Endothelial cell of umbilical vein (primary cell): Measurements from ENCODE around the gene PCGF2. TPM values are rescaled to one million over a fixed set of nuclear protein-coding genes. Genes with fewer than 3 reads are reported as not detected.

Experiments
- BruUV-seq: library from RNA; stranded (reverse); fragments of 400-500 nt; replicated peaks from 2 replicates; lab custom pipeline; 2021; lab: Mats Ljungman, UMichigan
- CTCF ChIA-PET: fragments of 300-600, 350-600 bp; sonication (Branson Sonifier 250); formaldehyde crosslinking; loops from one replicate; lab custom pipeline; 2021; ENCODE audit warnings: antibody characterized with exemption, inconsistent platforms; lab: Charles Lee
- POLR2A ChIA-PET: fragments of 300-600, 350-600 bp; sonication (Branson Sonifier 250); formaldehyde crosslinking; loops from one replicate; lab custom pipeline; 2021; ENCODE audit warnings: antibody characterized with exemption, inconsistent platforms; lab: Charles Lee
- DNase-seq: peaks from one replicate; pipeline ENCODE4 v3.0.0-alpha.2; 2011; ENCODE audit warnings: low read depth, low spot score
- FAIRE-seq: peaks from 2 replicates; lab custom pipeline; 2011; peaks lifted over from hg19 to GRCh38; lab: Jason Lieb, UNC
- H2AFZ ChIP-seq: 2 replicates; pipeline ENCODE4 v1.6.0; 2012; ENCODE audit warnings: low read depth, low read length, control low read depth, inconsistent platforms
- H3K27ac ChIP-seq: 2 replicates; pipeline ENCODE4 v1.5.1; 2011; ENCODE audit warnings: low read depth, mild to moderate bottlenecking, control low read depth, low read length, moderate library complexity; ENCODE audit not compliant: insufficient read depth
- H3K27me3 ChIP-seq, 2 experiments: 2 replicates each; pipeline versions ENCODE4 v1.6.0 to v1.6.1; 2011; ENCODE audit warnings: low read length in 2 of 2, mixed read lengths in 1 of 2; ENCODE audit not compliant: control insufficient read depth in 2 of 2, insufficient read depth in 2 of 2
- H3K36me3 ChIP-seq, 2 experiments: 2 replicates in 1 of 2; 3 replicates in 1 of 2; pipeline ENCODE4 v1.5.1; 2011; ENCODE audit warnings: low read length in 2 of 2, mild to moderate bottlenecking in 1 of 2, moderate library complexity in 1 of 2; ENCODE audit not compliant: control insufficient read depth in 2 of 2, insufficient read depth in 2 of 2; ENCODE audit errors: extremely low read depth in 1 of 2
- H3K4me1 ChIP-seq: 3 replicates; pipeline ENCODE4 v1.5.1; 2011; ENCODE audit warnings: mild to moderate bottlenecking, low read length; ENCODE audit not compliant: control insufficient read depth, insufficient read depth; ENCODE audit errors: extremely low read depth
- H3K4me2 ChIP-seq: 2 replicates; pipeline ENCODE4 v1.6.1; 2011; ENCODE audit warnings: low read length, control low read depth, mixed read lengths; ENCODE audit not compliant: insufficient read depth
- H3K4me3 ChIP-seq, 3 experiments: fragments of 200-600 bp in 1 of 3; sonication (generic), shearing (Covaris generic) in 1 of 3; replicated peaks in 1 of 3; 2 replicates each; pipeline ENCODE4 v1.5.1; 2011 to 2016; ENCODE audit warnings: control low read depth in 3 of 3, low read length in 3 of 3, mild to moderate bottlenecking in 2 of 3, inconsistent platforms in 1 of 3, low read depth in 1 of 3, moderate library complexity in 1 of 3; ENCODE audit not compliant: insufficient read depth in 1 of 3
- H3K79me2 ChIP-seq: 2 replicates; pipeline ENCODE4 v1.6.0; 2012; ENCODE audit warnings: low read length, inconsistent platforms; ENCODE audit not compliant: control insufficient read depth, insufficient read depth
- H3K9ac ChIP-seq: replicated peaks from 2 replicates; pipeline ENCODE3; 2011; ENCODE audit warnings: low read length, control low read depth; ENCODE audit not compliant: insufficient read depth; ENCODE audit errors: extremely low read depth
- H3K9me1 ChIP-seq: replicated peaks from 3 replicates; pipeline ENCODE4 v1.6.0; 2011; ENCODE audit warnings: mild to moderate bottlenecking, low read length; ENCODE audit not compliant: control insufficient read depth, insufficient read depth; ENCODE audit errors: extremely low read depth
- H3K9me3 ChIP-seq: replicated peaks from 2 replicates; pipeline ENCODE4 v1.5.1; 2012; ENCODE audit warnings: low read length, inconsistent platforms; ENCODE audit not compliant: control insufficient read depth, insufficient read depth
- H4K20me1 ChIP-seq: replicated peaks from 2 replicates; pipeline ENCODE3; 2011; ENCODE audit warnings: mild to moderate bottlenecking, low read length; ENCODE audit not compliant: control insufficient read depth, insufficient read depth; ENCODE audit errors: extremely low read depth
- EZH2 ChIP-seq: IDR thresholded peaks from 2 replicates; pipeline ENCODE4 v1.6.1; 2012; ENCODE audit warnings: borderline replicate concordance, low read depth, mild to moderate bottlenecking, moderate library complexity, low read length, inconsistent platforms; ENCODE audit not compliant: severe bottlenecking
- FOS ChIP-seq: IDR thresholded peaks from 2 replicates; pipeline ENCODE4 v1.6.1; 2011; ENCODE audit warnings: mild to moderate bottlenecking, low read length, moderate library complexity, borderline replicate concordance; ENCODE audit not compliant: insufficient read depth
- GATA2 ChIP-seq: IDR thresholded peaks from 2 replicates; pipeline ENCODE4 v1.7.0; 2011; ENCODE audit warnings: low read depth, mild to moderate bottlenecking, moderate library complexity, mixed read lengths, low read length; ENCODE audit not compliant: insufficient read length, insufficient read depth
- JUN ChIP-seq: IDR thresholded peaks from 2 replicates; pipeline ENCODE4 v1.6.1; 2011; ENCODE audit warnings: borderline replicate concordance, low read depth; ENCODE audit not compliant: insufficient read length, insufficient read depth
- MYC ChIP-seq: IDR thresholded peaks from one replicate; pipeline ENCODE4 v1.6.1; 2011; ENCODE audit warnings: mild to moderate bottlenecking, low read depth, low read length
- POLR2A ChIP-seq: IDR thresholded peaks from 2 replicates; pipeline ENCODE4 v1.6.1; 2012; ENCODE audit warnings: low read depth, mild to moderate bottlenecking, control low read depth, low read length
- POLR2AphosphoS5 ChIP-seq: IDR thresholded peaks from 2 replicates; pipeline ENCODE4 v1.6.1; 2012; ENCODE audit warnings: low read depth, mild to moderate bottlenecking, control low read depth, low read length, moderate library complexity; ENCODE audit not compliant: insufficient read depth
- dilution Hi-C: fragments of 300-500 bp; cut with MboI; formaldehyde crosslinking; loops from one replicate; pipeline ENCODE4 v1.15.0; 2019; ENCODE audit warnings: low sequenced_read_pairs; ENCODE audit not compliant: extremely low pct_ligation_motif_present
- intact Hi-C: fragments of 100-400 bp; cut with micrococcal nuclease; formaldehyde crosslinking; loops from one replicate; pipeline ENCODE4 v1.10.0; 2022
- polyA plus RNA-seq, 4 experiments: library from polyadenylated mRNA; depleted of rRNA in 3 of 4; stranded (reverse) in 3 of 4; unstranded in 1 of 4; fragments of >200 nt; gene quantifications; 2 replicates each; pipeline versions ENCODE4 v1.2.1 to v1.2.3, GENCODE V29; 2011 to 2012; ENCODE audit warnings: missing spikeins in 1 of 4
- total RNA-seq: library from RNA; stranded (reverse); gene quantifications from 2 replicates; pipeline ENCODE4 v1.2.3, GENCODE V29; 2021
- TF ChIP-seq, protein P1 (sequence below), 2 donors: IDR thresholded peaks; 1 replicate in 1 of 2; 2 replicates in 1 of 2; pipeline ENCODE4 v1.5.1; 2011; ENCODE audit warnings: low read length in 2 of 2, mild to moderate bottlenecking in 2 of 2, moderate library complexity in 2 of 2, control low read depth in 1 of 2, inconsistent platforms in 1 of 2, low read depth in 1 of 2; ENCODE audit not compliant: insufficient read depth in 1 of 2; ENCODE audit errors: extremely low read depth in 1 of 2
- TF ChIP-seq, protein P2 (sequence below): IDR thresholded peaks from 2 replicates; pipeline ENCODE4 v1.6.1; 2011; ENCODE audit not compliant: insufficient read depth, insufficient read length

The PCGF2 gene
- total and polyA plus RNA-seq, 2 donors (not counting 3 experiments of a cell fraction or from before 2014, with no cell fraction given) = 39.8 to 78.4 TPM

DNA sequence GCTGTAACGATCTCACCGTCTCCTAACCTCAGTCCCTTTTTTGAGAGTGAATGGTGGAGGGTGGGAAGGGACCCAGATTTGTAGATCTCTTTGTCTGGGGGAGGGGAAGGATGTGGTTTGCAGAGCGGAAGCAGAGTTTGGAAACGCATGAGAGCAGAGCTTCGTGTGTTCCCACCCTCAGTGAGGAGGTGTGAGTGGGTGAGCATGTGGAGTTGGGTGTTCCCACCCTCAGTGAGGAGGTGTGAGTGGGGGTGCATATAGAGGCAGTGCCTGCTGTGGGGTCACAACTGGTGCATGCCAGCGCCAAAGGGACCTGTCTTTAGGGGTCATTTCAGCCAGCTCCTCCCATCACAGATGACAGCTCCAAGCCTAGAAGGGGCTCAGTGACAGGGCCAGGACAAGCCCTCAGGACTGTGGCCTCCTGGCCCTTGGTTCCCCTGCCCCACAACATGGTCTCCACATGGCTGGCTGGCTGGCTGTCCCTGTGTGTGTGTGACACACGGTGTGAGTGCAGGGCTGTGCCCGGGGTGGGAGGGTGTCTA, 19.8 kb downstream of the PCGF2 start:
- TF ChIP-seq GATA2 (no peak), POLR2AphosphoS5 (no peak), EZH2 (no peak), FOS (no peak), MYC (no peak), POLR2A (no peak), JUN (no peak)
- TF ChIP-seq, protein P1, sequence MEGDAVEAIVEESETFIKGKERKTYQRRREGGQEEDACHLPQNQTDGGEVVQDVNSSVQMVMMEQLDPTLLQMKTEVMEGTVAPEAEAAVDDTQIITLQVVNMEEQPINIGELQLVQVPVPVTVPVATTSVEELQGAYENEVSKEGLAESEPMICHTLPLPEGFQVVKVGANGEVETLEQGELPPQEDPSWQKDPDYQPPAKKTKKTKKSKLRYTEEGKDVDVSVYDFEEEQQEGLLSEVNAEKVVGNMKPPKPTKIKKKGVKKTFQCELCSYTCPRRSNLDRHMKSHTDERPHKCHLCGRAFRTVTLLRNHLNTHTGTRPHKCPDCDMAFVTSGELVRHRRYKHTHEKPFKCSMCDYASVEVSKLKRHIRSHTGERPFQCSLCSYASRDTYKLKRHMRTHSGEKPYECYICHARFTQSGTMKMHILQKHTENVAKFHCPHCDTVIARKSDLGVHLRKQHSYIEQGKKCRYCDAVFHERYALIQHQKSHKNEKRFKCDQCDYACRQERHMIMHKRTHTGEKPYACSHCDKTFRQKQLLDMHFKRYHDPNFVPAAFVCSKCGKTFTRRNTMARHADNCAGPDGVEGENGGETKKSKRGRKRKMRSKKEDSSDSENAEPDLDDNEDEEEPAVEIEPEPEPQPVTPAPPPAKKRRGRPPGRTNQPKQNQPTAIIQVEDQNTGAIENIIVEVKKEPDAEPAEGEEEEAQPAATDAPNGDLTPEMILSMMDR (IDR thresholded peaks at IDR 0.05; ENCODE audit: extremely low read depth in 1 of 2, insufficient read depth in 1 of 2, low read depth in 1 of 2, low read length in 2 of 2) = no peak
- TF ChIP-seq, protein P2, sequence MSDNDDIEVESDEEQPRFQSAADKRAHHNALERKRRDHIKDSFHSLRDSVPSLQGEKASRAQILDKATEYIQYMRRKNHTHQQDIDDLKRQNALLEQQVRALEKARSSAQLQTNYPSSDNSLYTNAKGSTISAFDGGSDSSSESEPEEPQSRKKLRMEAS = no peak
- Histone ChIP-seq H3K79me2 (peaks cover 3% of the 10 kb centered on the region), H3K9me1 (no peaks in the 10 kb centered on the region), H3K4me1 (peaks cover 30% of the 10 kb centered on the region), H3K9ac (no peak overlapping the region), H3K4me2 (no peak overlapping the region), H3K9me3 (no peaks in the 10 kb centered on the region), H3K4me3 (no peak overlapping the region), H3K27me3 (no peaks in the 10 kb centered on the region), H2AFZ (no peak overlapping the region), H3K36me3 (peaks cover 0 to 4% of the 10 kb centered on the region in 2 experiments), H3K27ac (no peak overlapping the region), H4K20me1 (no peaks in the 10 kb centered on the region)
- dilution Hi-C loops = no loop called here
- FAIRE-seq = no peak
- intact Hi-C loops = no loop called here
- ChIA-PET CTCF (interaction anchor here (0.7 to 3.0 kb wide), 6 partner anchors 18 to 255 kb away, joined by 3 to 9 read pairs (median 4); no protein-coding TSS in a partner anchor), POLR2A (no interaction called here)
- no peak for DNase-seq
- no TSS peak for BruUV-seq
